HL-60 (cell line): ENCODE data around the gene SERPINA5.

Source experiments
- DNase-seq, 2 experiments: peaks; one replicate each; pipeline ENCODE4 v3.0.0-alpha.2; 2010 to 2020; ENCODE audit warnings: low read depth in 1 of 2, low spot score in 1 of 2
- H3K27ac ChIP-seq: fragments of 250-450 bp; sonication (Bioruptor Pico); replicated peaks from 2 replicates; pipeline ENCODE4 v1.5.1; 2020; ENCODE audit warnings: mild to moderate bottlenecking, moderate library complexity
- H3K27me3 ChIP-seq: fragments of 250-450 bp; sonication (Bioruptor Pico); 2 replicates; pipeline ENCODE4 v1.5.1; 2021; ENCODE audit warnings: mild to moderate bottlenecking, moderate library complexity; ENCODE audit not compliant: insufficient read depth, poor library complexity, severe bottlenecking
- H3K4me3 ChIP-seq: replicated peaks from 2 replicates; pipeline ENCODE4 v1.5.1; 2011; ENCODE audit warnings: mild to moderate bottlenecking, control low read depth, low read length; ENCODE audit not compliant: insufficient read depth
- GABPA ChIP-seq: IDR thresholded peaks from 2 replicates; pipeline ENCODE4 v1.6.1; 2012; ENCODE audit warnings: low read depth
- POLR2AphosphoS5 ChIP-seq: IDR thresholded peaks from 2 replicates; pipeline ENCODE4 v1.6.1; 2012; ENCODE audit warnings: low read depth
- SPI1 ChIP-seq: IDR thresholded peaks from 2 replicates; pipeline ENCODE4 v1.6.1; 2012; ENCODE audit warnings: low read depth, mild to moderate bottlenecking, borderline replicate concordance
- TF ChIP-seq, protein P1 (sequence below): IDR thresholded peaks from one replicate; pipeline ENCODE4 v1.5.1; 2011; ENCODE audit warnings: low read length, control low read depth, inconsistent platforms; ENCODE audit not compliant: insufficient read depth
- TF ChIP-seq, protein P2 (sequence below): IDR thresholded peaks from 2 replicates; pipeline ENCODE4 v1.6.1; 2012; ENCODE audit warnings: low read depth; ENCODE audit not compliant: insufficient replicate concordance

Gene SERPINA5

DNA sequence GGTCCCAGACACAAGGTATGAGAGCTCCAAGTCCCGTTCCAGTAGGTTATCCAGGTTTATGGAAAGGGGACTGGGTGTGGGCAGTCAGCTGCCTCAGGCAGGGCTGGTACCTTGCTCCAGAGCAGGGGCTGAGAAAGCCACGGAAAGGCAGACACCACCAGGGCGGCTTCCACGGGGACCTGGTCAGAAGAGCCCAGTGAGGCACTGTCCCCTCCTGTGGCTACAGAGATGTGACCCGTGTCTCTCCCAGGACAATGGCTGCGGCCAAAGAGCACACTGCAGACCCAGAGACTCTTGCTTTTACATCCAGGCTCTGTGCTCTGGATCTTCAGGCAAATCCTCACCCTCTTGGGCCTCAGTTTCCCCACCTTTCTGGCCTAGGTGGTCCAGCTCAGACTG is 11.2 kb upstream of the SERPINA5 start:
- Histone ChIP-seq H3K27me3 (no peaks in the 10 kb centered on the region), H3K27ac (no peak overlapping the region), H3K4me3 (no peak overlapping the region)
- TF ChIP-seq POLR2AphosphoS5 (no peak), SPI1 (no peak), GABPA (no peak)
- TF ChIP-seq, protein P1, sequence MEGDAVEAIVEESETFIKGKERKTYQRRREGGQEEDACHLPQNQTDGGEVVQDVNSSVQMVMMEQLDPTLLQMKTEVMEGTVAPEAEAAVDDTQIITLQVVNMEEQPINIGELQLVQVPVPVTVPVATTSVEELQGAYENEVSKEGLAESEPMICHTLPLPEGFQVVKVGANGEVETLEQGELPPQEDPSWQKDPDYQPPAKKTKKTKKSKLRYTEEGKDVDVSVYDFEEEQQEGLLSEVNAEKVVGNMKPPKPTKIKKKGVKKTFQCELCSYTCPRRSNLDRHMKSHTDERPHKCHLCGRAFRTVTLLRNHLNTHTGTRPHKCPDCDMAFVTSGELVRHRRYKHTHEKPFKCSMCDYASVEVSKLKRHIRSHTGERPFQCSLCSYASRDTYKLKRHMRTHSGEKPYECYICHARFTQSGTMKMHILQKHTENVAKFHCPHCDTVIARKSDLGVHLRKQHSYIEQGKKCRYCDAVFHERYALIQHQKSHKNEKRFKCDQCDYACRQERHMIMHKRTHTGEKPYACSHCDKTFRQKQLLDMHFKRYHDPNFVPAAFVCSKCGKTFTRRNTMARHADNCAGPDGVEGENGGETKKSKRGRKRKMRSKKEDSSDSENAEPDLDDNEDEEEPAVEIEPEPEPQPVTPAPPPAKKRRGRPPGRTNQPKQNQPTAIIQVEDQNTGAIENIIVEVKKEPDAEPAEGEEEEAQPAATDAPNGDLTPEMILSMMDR = no peak
- TF ChIP-seq, protein P2, sequence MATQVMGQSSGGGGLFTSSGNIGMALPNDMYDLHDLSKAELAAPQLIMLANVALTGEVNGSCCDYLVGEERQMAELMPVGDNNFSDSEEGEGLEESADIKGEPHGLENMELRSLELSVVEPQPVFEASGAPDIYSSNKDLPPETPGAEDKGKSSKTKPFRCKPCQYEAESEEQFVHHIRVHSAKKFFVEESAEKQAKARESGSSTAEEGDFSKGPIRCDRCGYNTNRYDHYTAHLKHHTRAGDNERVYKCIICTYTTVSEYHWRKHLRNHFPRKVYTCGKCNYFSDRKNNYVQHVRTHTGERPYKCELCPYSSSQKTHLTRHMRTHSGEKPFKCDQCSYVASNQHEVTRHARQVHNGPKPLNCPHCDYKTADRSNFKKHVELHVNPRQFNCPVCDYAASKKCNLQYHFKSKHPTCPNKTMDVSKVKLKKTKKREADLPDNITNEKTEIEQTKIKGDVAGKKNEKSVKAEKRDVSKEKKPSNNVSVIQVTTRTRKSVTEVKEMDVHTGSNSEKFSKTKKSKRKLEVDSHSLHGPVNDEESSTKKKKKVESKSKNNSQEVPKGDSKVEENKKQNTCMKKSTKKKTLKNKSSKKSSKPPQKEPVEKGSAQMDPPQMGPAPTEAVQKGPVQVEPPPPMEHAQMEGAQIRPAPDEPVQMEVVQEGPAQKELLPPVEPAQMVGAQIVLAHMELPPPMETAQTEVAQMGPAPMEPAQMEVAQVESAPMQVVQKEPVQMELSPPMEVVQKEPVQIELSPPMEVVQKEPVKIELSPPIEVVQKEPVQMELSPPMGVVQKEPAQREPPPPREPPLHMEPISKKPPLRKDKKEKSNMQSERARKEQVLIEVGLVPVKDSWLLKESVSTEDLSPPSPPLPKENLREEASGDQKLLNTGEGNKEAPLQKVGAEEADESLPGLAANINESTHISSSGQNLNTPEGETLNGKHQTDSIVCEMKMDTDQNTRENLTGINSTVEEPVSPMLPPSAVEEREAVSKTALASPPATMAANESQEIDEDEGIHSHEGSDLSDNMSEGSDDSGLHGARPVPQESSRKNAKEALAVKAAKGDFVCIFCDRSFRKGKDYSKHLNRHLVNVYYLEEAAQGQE = no peak
- no peak for DNase-seq

DNA sequence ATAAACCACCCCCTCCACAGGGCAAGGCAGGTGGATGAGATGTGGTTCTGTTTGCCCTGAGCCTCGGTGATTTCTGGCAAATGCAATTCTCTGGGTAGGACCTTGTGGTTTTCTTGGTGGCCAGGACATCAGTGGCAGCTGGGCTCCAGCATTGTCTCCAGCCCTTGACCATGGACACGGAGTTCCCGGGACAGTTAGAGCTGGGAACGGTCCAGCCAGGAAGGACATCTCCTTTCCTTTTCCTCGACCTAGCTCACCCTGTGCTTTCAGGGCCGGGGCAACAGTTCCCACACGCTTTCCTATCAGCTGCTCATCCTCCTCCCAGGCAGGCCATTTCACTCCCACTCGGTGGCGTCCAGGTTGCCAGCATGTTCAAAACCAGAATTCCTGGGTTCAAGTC is 10.8 kb upstream of the SERPINA5 start:
- Histone ChIP-seq H3K4me3 (no peak overlapping the region), H3K27ac (no peak overlapping the region), H3K27me3 (no peaks in the 10 kb centered on the region)
- no peak for DNase-seq
- TF ChIP-seq, protein P1 = no peak
- TF ChIP-seq POLR2AphosphoS5 = no peak
- TF ChIP-seq, protein P2 = no peak
- no peak for TF ChIP-seq GABPA

DNA sequence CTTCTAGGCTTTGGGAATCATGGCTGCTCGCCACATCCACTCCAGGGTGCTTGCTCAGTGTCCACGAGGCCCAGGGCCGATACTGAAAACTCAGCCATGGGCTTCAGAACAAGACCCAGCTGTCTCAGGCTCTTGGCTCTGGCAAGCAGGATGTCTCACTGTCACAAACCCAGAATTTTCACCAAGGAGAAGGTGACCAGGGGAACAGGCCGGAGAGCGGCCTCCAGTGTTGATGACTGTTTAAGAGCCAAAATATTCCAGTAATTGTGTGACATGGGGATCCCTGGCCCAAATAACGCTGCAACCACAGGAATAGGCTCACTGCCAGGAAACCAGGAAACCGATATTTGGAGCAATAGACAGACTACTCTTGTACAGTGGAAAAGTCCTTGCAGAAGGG is 9.8 kb upstream of the SERPINA5 start:
- H3K4me3 ChIP-seq = no peak overlapping the region
- TF ChIP-seq, protein P1 = no peak
- no peak for TF ChIP-seq POLR2AphosphoS5
- TF ChIP-seq, protein P2 = no peak
- no peak for TF ChIP-seq GABPA
- no peak for TF ChIP-seq SPI1
- no peak for DNase-seq
- H3K27me3 ChIP-seq = no peaks in the 10 kb centered on the region
- no peak overlapping the region for H3K27ac ChIP-seq
